Epithelial cell of proximal tubule (primary cell): ENCODE data around the gene GCC1. TPM values are rescaled to one million over a fixed set of nuclear protein-coding genes. Genes with fewer than 3 reads are reported as not detected.
A peak's percentile ranks its signal among the peaks of the same experiment; 100 is the strongest.

ENCODE experiments used
- DNase-seq: peaks from one replicate; pipeline ENCODE4 v3.0.0-alpha.2; 2011; ENCODE audit warnings: low read depth
- H3K4me3 ChIP-seq: 2 replicates; pipeline ENCODE4 v1.5.1; 2011; ENCODE audit warnings: low read depth, mild to moderate bottlenecking, low read length
- total RNA-seq: library from RNA; depleted of rRNA; stranded (reverse); fragments of >200 nt; gene quantifications from 2 replicates; pipeline ENCODE4 v1.2.3, GENCODE V29; 2015
- TF ChIP-seq, protein P1 (sequence below): conservative IDR thresholded peaks from 2 replicates; pipeline ENCODE4 v1.5.1; 2012; ENCODE audit warnings: low read depth, mild to moderate bottlenecking, low read length

GCC1 gene, protein sequence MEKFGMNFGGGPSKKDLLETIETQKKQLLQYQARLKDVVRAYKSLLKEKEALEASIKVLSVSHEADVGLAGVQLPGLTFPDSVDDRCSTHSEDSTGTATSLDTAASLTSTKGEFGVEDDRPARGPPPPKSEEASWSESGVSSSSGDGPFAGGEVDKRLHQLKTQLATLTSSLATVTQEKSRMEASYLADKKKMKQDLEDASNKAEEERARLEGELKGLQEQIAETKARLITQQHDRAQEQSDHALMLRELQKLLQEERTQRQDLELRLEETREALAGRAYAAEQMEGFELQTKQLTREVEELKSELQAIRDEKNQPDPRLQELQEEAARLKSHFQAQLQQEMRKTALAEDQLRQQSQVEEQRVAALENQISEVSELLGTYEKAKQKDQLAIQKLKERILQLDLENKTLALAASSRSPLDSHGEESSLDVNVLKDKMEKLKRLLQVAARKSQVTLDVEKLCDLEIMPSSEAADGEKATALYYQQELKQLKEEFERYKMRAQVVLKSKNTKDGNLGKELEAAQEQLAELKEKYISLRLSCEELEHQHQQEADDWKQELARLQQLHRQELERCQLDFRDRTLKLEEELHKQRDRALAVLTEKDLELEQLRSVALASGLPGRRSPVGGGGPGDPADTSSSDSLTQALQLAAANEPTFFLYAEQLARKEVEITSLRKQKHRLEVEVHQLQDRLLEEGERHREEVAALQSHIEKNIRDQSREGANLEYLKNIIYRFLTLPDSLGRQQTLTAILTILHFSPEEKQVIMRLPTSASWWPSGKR
- 13.9 and 15.2 TPM in 2 replicates for total RNA-seq

DNA sequence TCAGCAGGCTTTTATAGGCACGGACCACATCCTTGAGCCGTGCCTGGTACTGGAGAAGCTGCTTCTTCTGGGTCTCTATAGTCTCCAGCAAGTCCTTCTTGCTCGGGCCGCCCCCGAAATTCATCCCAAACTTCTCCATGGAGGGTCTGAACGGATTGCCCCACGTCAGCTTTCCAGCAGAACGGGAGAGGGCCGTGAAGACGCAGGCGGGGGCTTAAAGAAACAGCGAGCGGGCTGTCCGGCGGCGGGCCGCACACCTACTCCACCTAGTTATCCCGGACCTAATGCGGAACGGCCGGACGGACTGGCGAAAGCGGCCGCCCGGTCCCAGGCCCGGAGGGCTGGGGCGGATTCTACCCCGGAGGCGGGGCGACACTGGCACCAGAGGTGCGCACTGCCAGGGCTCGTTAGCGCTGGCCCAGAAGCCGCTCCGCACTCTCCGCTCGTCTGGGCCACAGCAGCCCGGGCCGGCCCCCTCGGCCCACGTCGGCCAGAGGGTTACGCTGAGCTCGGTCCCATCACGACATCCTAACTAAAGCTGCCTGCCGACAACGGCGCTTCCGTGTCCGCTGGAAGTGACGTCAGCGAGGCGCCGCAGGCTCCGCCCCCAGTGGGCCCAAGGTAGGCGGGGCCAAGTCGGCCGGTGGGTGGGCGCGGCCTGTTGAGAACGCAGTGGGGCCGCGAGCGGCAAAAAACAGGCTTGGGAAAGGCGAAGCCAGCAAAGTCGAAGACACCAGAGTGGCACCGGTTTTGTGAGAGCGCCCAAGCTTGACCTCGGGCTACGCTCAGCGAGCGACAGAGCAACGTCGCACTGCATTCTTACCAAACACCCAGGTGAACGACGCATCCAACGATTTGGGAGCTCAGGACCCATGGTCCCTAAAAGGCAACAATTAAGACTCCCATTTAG lies at the start of gene GCC1:
GCC1 (minus strand) TSS at position 553 of the 910 bp plus-strand sequence; CDS start at position 139, 414 bp downstream.
- peak; percentile 26 for DNase-seq
- TF ChIP-seq, protein P1, sequence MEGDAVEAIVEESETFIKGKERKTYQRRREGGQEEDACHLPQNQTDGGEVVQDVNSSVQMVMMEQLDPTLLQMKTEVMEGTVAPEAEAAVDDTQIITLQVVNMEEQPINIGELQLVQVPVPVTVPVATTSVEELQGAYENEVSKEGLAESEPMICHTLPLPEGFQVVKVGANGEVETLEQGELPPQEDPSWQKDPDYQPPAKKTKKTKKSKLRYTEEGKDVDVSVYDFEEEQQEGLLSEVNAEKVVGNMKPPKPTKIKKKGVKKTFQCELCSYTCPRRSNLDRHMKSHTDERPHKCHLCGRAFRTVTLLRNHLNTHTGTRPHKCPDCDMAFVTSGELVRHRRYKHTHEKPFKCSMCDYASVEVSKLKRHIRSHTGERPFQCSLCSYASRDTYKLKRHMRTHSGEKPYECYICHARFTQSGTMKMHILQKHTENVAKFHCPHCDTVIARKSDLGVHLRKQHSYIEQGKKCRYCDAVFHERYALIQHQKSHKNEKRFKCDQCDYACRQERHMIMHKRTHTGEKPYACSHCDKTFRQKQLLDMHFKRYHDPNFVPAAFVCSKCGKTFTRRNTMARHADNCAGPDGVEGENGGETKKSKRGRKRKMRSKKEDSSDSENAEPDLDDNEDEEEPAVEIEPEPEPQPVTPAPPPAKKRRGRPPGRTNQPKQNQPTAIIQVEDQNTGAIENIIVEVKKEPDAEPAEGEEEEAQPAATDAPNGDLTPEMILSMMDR = no peak
- peak within 1 kb of the TSS; percentile 89 for H3K4me3 ChIP-seq

DNA sequence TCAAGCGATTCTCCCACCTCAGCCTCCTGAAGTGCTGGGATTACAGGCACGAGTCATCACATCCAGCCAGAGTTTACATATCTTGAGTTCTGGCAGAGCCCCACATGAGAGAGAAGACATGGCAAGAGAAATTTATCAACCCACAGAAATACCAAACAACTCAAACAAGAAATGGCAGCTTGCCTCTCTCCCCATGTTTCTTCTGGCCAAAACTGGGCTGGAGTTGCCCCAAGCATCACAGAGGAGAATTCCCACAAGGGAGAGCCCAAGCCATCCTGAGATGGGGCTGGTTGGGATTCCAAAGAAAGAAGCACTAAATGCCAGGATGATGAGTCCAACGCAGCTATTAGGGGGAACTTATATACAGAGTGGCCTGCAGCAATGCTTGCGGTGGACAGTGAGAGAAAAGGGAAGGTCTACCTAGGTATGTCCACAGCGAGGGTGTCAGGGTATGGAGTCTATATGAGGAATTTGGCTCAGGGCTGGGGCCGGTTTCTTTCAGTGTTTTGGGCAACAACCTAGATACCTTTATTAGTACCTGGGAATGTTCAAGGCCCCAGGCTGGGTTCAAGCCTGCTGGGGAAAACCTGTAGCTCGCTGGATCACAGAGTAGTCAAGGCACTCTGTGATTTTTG lies 47.0 kb upstream of the GCC1 start:
- H3K4me3 ChIP-seq = no peak overlapping the region
- no peak for DNase-seq
- TF ChIP-seq, protein P1 = no peak

- TF ChIP-seq, protein P1 = peak; percentile 68
- H3K4me3 ChIP-seq = no peak overlapping the region
- no peak for DNase-seq
Observed at GRCh38 chr7:127629268-127629854, 44.0 kb upstream of the GCC1 start.

DNA sequence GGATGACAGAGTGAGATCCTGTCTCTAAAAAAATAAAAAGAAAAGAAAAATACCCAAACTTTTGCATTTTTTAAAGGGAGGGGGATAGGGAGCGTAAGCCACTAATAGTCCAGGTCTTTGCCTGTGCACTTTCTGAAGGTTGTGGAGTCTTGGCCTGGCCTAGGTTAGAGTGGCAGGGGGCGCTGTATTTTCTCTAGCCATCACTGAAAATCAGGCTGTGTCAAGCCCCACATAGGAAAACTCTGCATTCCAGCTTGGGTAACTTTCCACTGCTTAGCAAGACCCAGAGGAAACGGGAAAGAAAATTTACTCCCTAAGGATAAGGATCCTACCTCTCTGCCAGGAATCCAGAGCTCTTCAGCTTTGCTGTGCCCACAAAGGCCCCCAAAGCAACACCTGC lies 43.0 kb upstream of the GCC1 start:
- H3K4me3 ChIP-seq = no peak overlapping the region
- TF ChIP-seq, protein P1 = no peak
- no peak for DNase-seq

DNA sequence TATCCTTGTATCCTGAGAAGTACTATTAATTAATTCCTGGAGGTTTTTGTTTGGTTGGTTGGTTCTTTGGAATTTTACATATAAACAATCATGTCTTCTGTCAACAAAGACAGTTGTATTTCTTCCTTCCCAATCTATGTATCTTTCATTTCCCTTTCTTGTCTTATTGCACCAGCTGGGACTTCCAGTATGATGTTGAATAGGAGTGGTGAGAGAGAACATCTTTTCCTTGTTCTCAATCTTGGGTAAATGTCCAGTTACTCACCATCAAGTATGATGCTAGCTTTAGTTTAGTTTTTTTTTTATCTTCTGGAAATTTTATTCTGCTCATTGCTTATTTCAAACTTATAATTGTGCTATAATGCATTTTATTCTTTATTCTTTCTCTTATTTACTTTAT lies 39.9 kb upstream of the GCC1 start:
- TF ChIP-seq, protein P1 = no peak

More for the DNA sequence above, 39.9 kb upstream of the GCC1 start:
- no peak overlapping the region for H3K4me3 ChIP-seq
- DNase-seq = no peak
